GM18505 (cell line): ENCODE data around the gene MYOCD.
"Not testable (repeated sequence)": the region's sequence is repeated elsewhere in the genome, so short reads cannot be mapped to it uniquely, and the experiment has no call there.

Source experiments
- ATAC-seq: cut with Tn5 transposase; IDR thresholded peaks from one replicate; pipeline ENCODE4 v1.9.1; 2021; ENCODE audit not compliant: unreplicated experiment
- POLR2A ChIP-seq: IDR thresholded peaks from 4 replicates; pipeline ENCODE4 v1.6.1; 2011; ENCODE audit warnings: borderline replicate concordance; ENCODE audit not compliant: insufficient read depth, insufficient read length; ENCODE audit errors: extremely low read depth

Gene MYOCD

GRCh38 chr17:12632785-12633184 is 32.9 kb upstream of the MYOCD start:
- ATAC-seq = no peak
- no peak for TF ChIP-seq POLR2A

- ATAC-seq = no peak
- TF ChIP-seq POLR2A = no peak
Measured at GRCh38 chr17:12634789-12635414, 30.8 kb upstream of the MYOCD start.

- ATAC-seq = not testable (repeated sequence)
Measured at GRCh38 chr17:12635996-12636395, 29.7 kb upstream of the MYOCD start.

- TF ChIP-seq POLR2A = no peak
- ATAC-seq = no peak
Measured at GRCh38 chr17:12637015-12637414, 28.7 kb upstream of the MYOCD start.

GRCh38 chr17:12637745-12638651 is 27.7 kb upstream of the MYOCD start:
- no peak for TF ChIP-seq POLR2A
- no peak for ATAC-seq

GRCh38 chr17:12640364-12640763 is 25.3 kb upstream of the MYOCD start:
- no peak for ATAC-seq
- no peak for TF ChIP-seq POLR2A

GRCh38 chr17:12641084-12641483 is 24.6 kb upstream of the MYOCD start:
- no peak for ATAC-seq
- no peak for TF ChIP-seq POLR2A

- no peak for ATAC-seq
- no peak for TF ChIP-seq POLR2A
Measured at GRCh38 chr17:12642034-12642433, 23.7 kb upstream of the MYOCD start.

- TF ChIP-seq POLR2A = no peak
- no peak for ATAC-seq
Measured at GRCh38 chr17:12643822-12644221, 21.9 kb upstream of the MYOCD start.

GRCh38 chr17:12644623-12645022 is 21.1 kb upstream of the MYOCD start:
- no peak for TF ChIP-seq POLR2A
- ATAC-seq = no peak

GRCh38 chr17:12646761-12647422 is 18.8 kb upstream of the MYOCD start:
- TF ChIP-seq POLR2A = no peak
- ATAC-seq = no peak

- ATAC-seq = no peak
- TF ChIP-seq POLR2A = no peak
Measured at GRCh38 chr17:12648498-12648897, 17.2 kb upstream of the MYOCD start.

- TF ChIP-seq POLR2A = no peak
- no peak for ATAC-seq
Measured at GRCh38 chr17:12655936-12656335, 9.8 kb upstream of the MYOCD start.

- TF ChIP-seq POLR2A = no peak
- ATAC-seq = no peak
Measured at GRCh38 chr17:12656354-12656753, 9.3 kb upstream of the MYOCD start.
